Epithelial cell of esophagus (primary cell): ENCODE results near the gene FILIP1L.
A peak's percentile ranks its signal among the peaks of the same experiment; 100 is the strongest.

Experiments
- DNase-seq: peaks from one replicate; pipeline ENCODE4 v3.0.0; 2010; ENCODE audit warnings: low read depth
- H3K4me3 ChIP-seq: 2 replicates; pipeline ENCODE4 v1.5.1; 2011; ENCODE audit warnings: mild to moderate bottlenecking, low read length, control low read depth
- CTCF ChIP-seq: IDR thresholded peaks from 2 replicates; pipeline ENCODE4 v1.5.1; 2011; ENCODE audit warnings: low read depth, mild to moderate bottlenecking, low read length, control low read depth, inconsistent platforms; ENCODE audit not compliant: insufficient read depth; ENCODE audit errors: missing control alignments

The FILIP1L gene

GRCh38 chr3:99931059-99931458, 183.2 kb downstream of the FILIP1L start:
- H3K4me3 ChIP-seq = no peak overlapping the region
- no peak for DNase-seq
- no peak for TF ChIP-seq CTCF

GRCh38 chr3:99929745-99930139, 184.6 kb downstream of the FILIP1L start:
- TF ChIP-seq CTCF = no peak
- DNase-seq = peak; percentile 81
- H3K4me3 ChIP-seq = no peak overlapping the region

- H3K4me3 ChIP-seq = no peak overlapping the region
- no peak for DNase-seq
- peak; percentile 6 for TF ChIP-seq CTCF
These were observed 185.2 kb downstream of the FILIP1L start for GRCh38 chr3:99928771-99929744.

- DNase-seq = no peak
- TF ChIP-seq CTCF = no peak
- H3K4me3 ChIP-seq = no peak overlapping the region
These were observed 186.4 kb downstream of the FILIP1L start for GRCh38 chr3:99927671-99928457.

- peak; percentile 88 for DNase-seq
- no peak overlapping the region for H3K4me3 ChIP-seq
- no peak for TF ChIP-seq CTCF
These were observed 188.6 kb downstream of the FILIP1L start for GRCh38 chr3:99925584-99926230.

- H3K4me3 ChIP-seq = no peak overlapping the region
- no peak for TF ChIP-seq CTCF
- no peak for DNase-seq
These were observed 190.4 kb downstream of the FILIP1L start for GRCh38 chr3:99923873-99924272.
